Endothelial cell of coronary artery (primary cell): ENCODE measurements around the gene REP15. TPM values are rescaled to one million over a fixed set of nuclear protein-coding genes. Genes with fewer than 3 reads are reported as not detected.

Experiments used
- total RNA-seq: library from RNA; depleted of rRNA; stranded (reverse); fragments of >200 nt; gene quantifications from 2 replicates; pipeline ENCODE4 v1.2.3, GENCODE V29; 2014

Gene REP15, protein sequence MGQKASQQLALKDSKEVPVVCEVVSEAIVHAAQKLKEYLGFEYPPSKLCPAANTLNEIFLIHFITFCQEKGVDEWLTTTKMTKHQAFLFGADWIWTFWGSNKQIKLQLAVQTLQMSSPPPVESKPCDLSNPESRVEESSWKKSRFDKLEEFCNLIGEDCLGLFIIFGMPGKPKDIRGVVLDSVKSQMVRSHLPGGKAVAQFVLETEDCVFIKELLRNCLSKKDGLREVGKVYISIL
- total RNA-seq = 1.5 and 1.7 TPM in 2 replicates

DNA sequence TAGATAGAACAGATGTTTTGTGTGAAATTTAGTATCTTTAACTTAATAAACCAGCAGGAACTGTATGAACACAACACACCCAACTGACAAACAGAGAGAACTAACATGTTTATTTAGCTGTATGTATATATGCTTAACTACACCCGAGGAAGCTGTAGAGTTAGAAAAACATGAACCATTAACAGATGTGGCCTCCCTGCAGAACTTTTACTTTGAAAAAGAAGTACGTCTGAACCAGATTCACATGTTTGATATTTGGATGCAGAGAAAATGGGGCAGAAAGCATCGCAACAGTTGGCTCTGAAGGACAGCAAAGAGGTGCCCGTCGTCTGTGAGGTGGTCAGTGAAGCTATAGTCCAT lies at the start of gene REP15:
Gene REP15 (plus strand): TSS at position 155 of the 360 bp plus-strand sequence. CDS start 116 bp downstream, at position 271.

DNA sequence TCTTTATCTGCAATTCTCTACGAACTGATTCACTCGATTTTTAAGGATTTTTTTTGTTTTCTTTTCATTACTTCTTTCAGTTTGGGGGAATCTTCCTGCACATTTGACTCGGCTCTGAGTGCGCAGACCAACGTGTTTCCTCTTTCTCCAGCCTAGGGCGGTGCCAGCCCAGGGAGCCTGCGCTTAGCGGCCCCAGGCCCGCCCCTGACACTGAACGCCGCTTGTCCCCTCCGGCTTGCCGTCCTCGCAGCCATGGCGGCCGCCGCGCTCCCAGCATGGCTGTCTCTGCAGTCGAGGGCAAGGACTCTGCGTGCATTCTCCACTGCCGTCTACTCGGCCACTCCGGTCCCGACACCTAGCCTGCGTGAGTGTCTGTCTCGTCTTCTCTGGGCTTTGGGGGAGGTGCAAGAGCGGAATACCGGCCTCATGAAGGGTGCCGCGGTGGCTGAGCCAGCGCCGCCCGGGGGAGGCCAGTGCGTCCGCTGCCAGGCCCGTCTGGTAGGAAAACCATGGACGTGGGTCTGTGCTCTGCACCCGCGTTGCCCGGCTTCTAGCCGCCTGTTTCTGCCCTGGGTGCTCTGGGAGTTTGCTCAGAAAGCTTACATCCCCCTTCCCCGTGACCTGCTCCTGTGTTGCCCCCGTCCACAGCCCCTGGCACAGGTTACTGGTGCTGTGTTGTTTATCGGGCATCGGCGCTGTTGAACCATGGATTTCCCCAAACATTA lies 14.5 kb downstream of the REP15 start, which contains the start of gene MRPS35:
Gene MRPS35 (plus strand): TSS at position 241 of the 725 bp plus-strand sequence. CDS start 12 bp downstream, at position 253.

Other genes starting within 250 kb of the REP15 start
- 0.36 and 0.75 TPM in 2 replicates for gene SMCO2, start 249.7 kb upstream of the REP15 start, total RNA-seq
- gene PPFIBP1, start 172.2 kb upstream of the REP15 start, total RNA-seq = 90.6 and 114 TPM in 2 replicates
- 37.1 and 38.5 TPM in 2 replicates for gene MRPS35, start 14.4 kb downstream of the REP15 start, total RNA-seq
- 23.2 and 40.4 TPM in 2 replicates for gene KLHL42, start 83.8 kb downstream of the REP15 start, total RNA-seq
- gene MANSC4, start 83.8 kb downstream of the REP15 start, total RNA-seq = not detected in 2 replicates